Spinal cord (tissue), 10 donors: ENCODE measurements around the gene CYS1. TPM values are rescaled to one million over a fixed set of nuclear protein-coding genes. Genes with fewer than 3 reads are reported as not detected.

Source experiments
- DNase-seq, 6 donors: peaks; one replicate each; pipeline versions ENCODE4 v3.0.0 to v3.0.0-alpha.2; 2013 to 2015; ENCODE audit warnings: low spot score in 6 of 6, low read depth in 4 of 6
- H3K27ac ChIP-seq: one replicate; pipeline ENCODE4 v1.5.1; 2013; ENCODE audit warnings: low read depth, low read length, control low read depth
- H3K27me3 ChIP-seq: one replicate; pipeline ENCODE4 v1.6.1; 2013; ENCODE audit warnings: low read length; ENCODE audit not compliant: control insufficient read depth, insufficient read depth
- H3K36me3 ChIP-seq: one replicate; pipeline ENCODE4 v1.6.1; 2013; ENCODE audit warnings: low read length; ENCODE audit not compliant: control insufficient read depth, insufficient read depth
- H3K4me1 ChIP-seq: one replicate; pipeline ENCODE4 v1.6.1; 2013; ENCODE audit warnings: low read length; ENCODE audit not compliant: control insufficient read depth, insufficient read depth
- H3K4me3 ChIP-seq: one replicate; pipeline ENCODE4 v1.5.1; 2013; ENCODE audit warnings: low read depth, low read length, control low read depth
- H3K9me3 ChIP-seq: one replicate; pipeline ENCODE4 v1.6.1; 2013; ENCODE audit warnings: low read length; ENCODE audit not compliant: control insufficient read depth, insufficient read depth
- WGBS: methylation state at CpG from one replicate; pipeline ENCODE4 v1.1.5; 2013; ENCODE audit warnings: missing lambda C conversion rate; ENCODE audit not compliant: insufficient coverage; 5-methylcytosine and 5-hydroxymethylcytosine counted together
- long read RNA-seq, 4 donors: transcript quantifications; one replicate each; lab custom pipeline, GENCODE V29; 2026
- polyA plus RNA-seq, 2 donors: library from polyadenylated mRNA; unstranded; fragments of 120-200 nt; gene quantifications; one replicate each; pipeline ENCODE4 v1.2.1, GENCODE V29; 2013; ENCODE audit not compliant: insufficient read length in 2 of 2
- total RNA-seq, 2 donors: library from RNA; depleted of rRNA in 1 of 2; stranded (reverse); fragments of 120-200 nt in 1 of 2; fragments of >200 nt in 1 of 2; gene quantifications; one replicate each; pipeline versions ENCODE4 v1.2.3 to v1.2.4, GENCODE V29; 2013 to 2014
- donor health status: healthy.

CYS1 gene
- total RNA-seq (1 to 10 TPM; 2.0 to 2.2 TPM), polyA plus RNA-seq (1 to 10 TPM; 4.0 to 4.1 TPM)
- long read RNA-seq, donor 1, partial matches to known transcripts = 0 of 2 reads
- long read RNA-seq, donor 1, other reads (novel, unspliced or antisense) = 0 of 2 reads
- long read RNA-seq, donor 2 = 0 reads
- long read RNA-seq, donor 3, partial matches to known transcripts = 0 of 2 reads
- long read RNA-seq, donor 3, other reads (novel, unspliced or antisense) = 0 of 2 reads
- long read RNA-seq, donor 4, transcript CYS1-201 (3 exons, 2,738 nt) = major isoform, 8 of 8 reads
- long read RNA-seq, donor 4, partial matches to known transcripts = 0 of 8 reads
- long read RNA-seq, donor 4, other reads (novel, unspliced or antisense) = 0 of 8 reads

DNA sequence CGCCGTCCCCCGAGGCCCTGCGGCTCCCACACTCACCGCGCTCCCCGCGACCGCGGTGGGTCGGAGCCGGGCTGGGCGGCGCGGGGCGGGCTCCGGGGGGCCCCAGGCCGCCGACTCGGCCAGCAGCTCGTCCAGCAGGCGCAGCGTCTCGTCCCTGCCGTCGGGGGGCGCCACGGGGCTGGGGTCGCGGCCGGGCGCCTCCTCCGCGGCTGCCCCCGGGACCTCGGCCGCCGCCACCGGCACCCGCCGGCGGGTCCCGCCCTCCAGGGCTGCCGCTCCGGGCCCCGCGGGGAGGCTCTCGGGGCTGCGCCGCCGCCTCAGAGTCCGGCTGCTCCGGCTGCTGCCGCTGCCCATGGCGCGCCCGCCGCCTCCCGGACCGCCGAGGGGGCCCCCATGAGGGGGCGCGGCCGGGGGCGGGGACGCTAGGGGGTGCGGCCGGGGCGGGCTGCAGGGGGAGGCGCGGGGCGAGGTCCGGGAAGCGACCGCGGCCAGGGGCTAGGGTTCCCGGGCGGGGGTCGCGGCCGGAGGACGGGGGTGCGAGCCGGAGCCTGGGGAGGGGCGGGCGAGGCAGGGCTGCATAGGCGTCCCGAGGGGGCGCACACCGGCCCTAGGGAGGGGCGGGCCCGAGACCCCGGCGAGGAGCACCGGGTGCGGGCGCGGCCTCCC, at the start of gene CYS1:
TSS of gene CYS1 (minus strand) at position 542 of the 666 bp plus-strand sequence. CDS start at position 354, 188 bp downstream.
- peaks cover 42% of the 10 kb centered on the region for H3K27me3 ChIP-seq
- under 1% methylated on average over 98 of the region's 98 CpGs for WGBS

GRCh38 chr2:10129490-10129889, 49.3 kb upstream of the CYS1 start:
- Histone ChIP-seq H3K9me3 (no peaks in the 10 kb centered on the region), H3K27ac (no peak overlapping the region), H3K4me1 (no peaks in the 10 kb centered on the region), H3K4me3 (no peak overlapping the region), H3K27me3 (no peaks in the 10 kb centered on the region), H3K36me3 (peaks cover 4% of the 10 kb centered on the region)
- WGBS = 100% methylated on average over 1 of the region's 3 CpGs
- no peak for DNase-seq

More for the DNA sequence above, at the start of gene CYS1:
- Histone ChIP-seq H3K36me3 (no peaks in the 10 kb centered on the region), H3K27ac (peak within 1 kb of the TSS; percentile 57), H3K4me1 (peaks cover 18% of the 10 kb centered on the region), H3K4me3 (peak within 1 kb of the TSS; percentile 36), H3K9me3 (no peaks in the 10 kb centered on the region)
- DNase-seq = no peak

GRCh38 chr2:10128420-10128819, 48.2 kb upstream of the CYS1 start:
- H3K9me3 ChIP-seq = no peaks in the 10 kb centered on the region
- peaks cover under 1% of the 10 kb centered on the region for H3K4me1 ChIP-seq
- no peak overlapping the region for H3K4me3 ChIP-seq
- peaks cover 3% of the 10 kb centered on the region for H3K36me3 ChIP-seq
- H3K27me3 ChIP-seq = peaks cover 4% of the 10 kb centered on the region
- no peak overlapping the region for H3K27ac ChIP-seq
- DNase-seq = no peak

DNA sequence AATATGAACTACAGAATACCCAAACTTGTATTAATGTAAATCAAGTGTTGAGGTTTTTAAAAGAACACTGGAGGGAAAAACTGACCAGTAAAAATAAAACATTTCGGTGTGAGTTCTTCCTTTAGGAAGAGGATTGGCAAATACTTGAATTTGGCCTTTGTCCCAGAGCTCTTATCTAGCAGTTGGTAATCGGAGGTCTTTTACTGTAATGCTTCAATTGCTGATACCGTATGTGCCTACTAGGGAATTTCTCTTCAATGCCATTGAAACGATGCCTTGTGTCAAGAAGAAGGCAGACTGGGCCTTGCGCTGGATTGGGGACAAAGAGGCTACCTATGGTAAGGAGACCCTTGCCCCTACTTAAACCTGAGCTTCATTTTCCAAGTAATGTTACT, 46.4 kb upstream of the CYS1 start:
- H3K4me3 ChIP-seq = no peak overlapping the region
- WGBS = 74% methylated on average over 3 of the region's 5 CpGs
- no peak overlapping the region for H3K27ac ChIP-seq
- no peak for DNase-seq
- H3K36me3 ChIP-seq = no peaks in the 10 kb centered on the region
- H3K9me3 ChIP-seq = no peaks in the 10 kb centered on the region
- peaks cover 15% of the 10 kb centered on the region for H3K4me1 ChIP-seq
- H3K27me3 ChIP-seq = peaks cover 16% of the 10 kb centered on the region

DNA sequence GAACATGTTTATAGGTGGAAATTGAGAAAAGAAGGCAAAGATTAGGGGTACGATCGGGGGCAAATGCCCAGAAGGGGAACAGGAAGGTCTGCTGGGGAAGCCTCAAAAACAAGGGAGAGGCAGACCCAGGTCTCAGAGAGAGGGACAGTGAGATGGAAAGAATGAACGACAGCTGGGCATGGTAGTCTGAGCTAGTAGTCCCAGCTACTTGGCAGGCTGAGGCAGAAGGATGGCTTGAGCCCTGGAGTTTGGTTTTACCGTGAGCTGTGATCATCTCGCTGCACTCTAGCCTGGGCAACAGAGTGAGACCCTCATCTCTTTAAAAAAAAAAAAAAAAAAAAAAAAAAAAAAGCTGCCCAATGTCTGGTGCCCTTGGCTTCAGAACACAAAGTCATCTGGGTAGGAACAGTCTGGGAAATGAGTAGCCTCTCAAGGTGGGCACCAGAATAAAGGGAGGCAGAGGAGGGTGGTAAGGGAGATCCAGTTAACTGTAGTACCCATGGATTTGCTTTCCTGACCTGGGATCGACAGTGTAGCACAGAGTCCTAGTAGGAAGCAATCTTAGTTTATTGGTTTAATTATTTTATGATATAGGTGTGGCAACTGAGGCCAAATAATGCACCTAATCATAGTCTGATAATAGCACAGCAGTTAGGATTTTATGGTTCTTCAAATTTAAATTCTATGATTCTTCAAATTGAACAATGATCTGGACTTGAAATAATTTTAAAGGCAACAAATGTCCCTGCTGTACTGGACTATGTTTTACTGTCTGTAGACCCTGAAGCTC, 45.8 kb upstream of the CYS1 start:
- peaks cover 16% of the 10 kb centered on the region for H3K27me3 ChIP-seq
- WGBS = 89% methylated on average over 4 of the region's 6 CpGs
- peaks cover 17% of the 10 kb centered on the region for H3K4me1 ChIP-seq
- H3K36me3 ChIP-seq = no peaks in the 10 kb centered on the region
- no peak for DNase-seq
- H3K4me3 ChIP-seq = no peak overlapping the region
- no peak overlapping the region for H3K27ac ChIP-seq
- no peaks in the 10 kb centered on the region for H3K9me3 ChIP-seq

DNA sequence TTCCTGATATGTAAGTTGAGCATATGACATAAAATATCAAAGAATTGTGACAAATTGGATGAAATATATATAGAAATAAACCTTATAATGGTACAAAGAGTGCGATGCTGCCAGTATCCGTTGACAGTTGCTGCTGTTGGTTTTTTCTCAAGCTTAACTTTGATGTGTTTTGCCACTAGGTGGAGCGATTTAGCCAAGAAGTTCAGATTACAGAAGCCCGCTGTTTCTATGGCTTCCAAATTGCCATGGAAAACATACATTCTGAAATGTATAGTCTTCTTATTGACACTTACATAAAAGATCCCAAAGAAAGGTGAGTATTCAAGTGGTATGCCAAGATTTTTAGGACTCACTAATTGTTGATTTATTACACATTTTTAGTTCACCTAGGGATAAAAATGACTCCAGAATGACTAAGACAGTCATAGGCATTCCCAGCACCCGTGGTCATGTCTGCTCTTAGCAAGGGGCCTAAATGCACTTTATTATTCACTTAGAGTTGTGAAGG, 44.4 kb upstream of the CYS1 start:
- Histone ChIP-seq H3K9me3 (no peaks in the 10 kb centered on the region), H3K27me3 (peaks cover 16% of the 10 kb centered on the region), H3K4me3 (no peak overlapping the region), H3K36me3 (no peaks in the 10 kb centered on the region), H3K4me1 (peaks cover 26% of the 10 kb centered on the region), H3K27ac (no peak overlapping the region)
- WGBS = 0% methylated on average over 2 of the region's 5 CpGs
- peak in 5 of 6 donors; percentile 59 to 95 (median 75) for DNase-seq

- H3K36me3 ChIP-seq = no peaks in the 10 kb centered on the region
- H3K9me3 ChIP-seq = no peaks in the 10 kb centered on the region
- DNase-seq = no peak
- peaks cover 28% of the 10 kb centered on the region for H3K4me1 ChIP-seq
- peak overlapping the region; percentile 58 for H3K4me3 ChIP-seq
- H3K27me3 ChIP-seq = peaks cover 16% of the 10 kb centered on the region
- 3% methylated on average over 10 of the region's 18 CpGs for WGBS
- H3K27ac ChIP-seq = no peak overlapping the region
Observed at GRCh38 chr2:10123281-10123680, 43.1 kb upstream of the CYS1 start.

- peak in 5 of 6 donors; percentile 81 to 98 (median 89) for DNase-seq
- no peak within 1 kb of the TSS for H3K27ac ChIP-seq
Observed at GRCh38 chr2:10122500-10123280, 42.5 kb upstream of the CYS1 start, which contains the start of gene RRM2. RRM2 (plus strand) TSS chr2:10122739; CDS start chr2:10122799, 60 bp downstream.

More at GRCh38 chr2:10122500-10123280, 42.5 kb upstream of the CYS1 start, which contains the start of gene RRM2:
- Histone ChIP-seq H3K27me3 (peaks cover 16% of the 10 kb centered on the region), H3K36me3 (no peaks in the 10 kb centered on the region), H3K4me1 (peaks cover 28% of the 10 kb centered on the region), H3K9me3 (no peaks in the 10 kb centered on the region), H3K4me3 (peak within 1 kb of the TSS; percentile 58)
- under 1% methylated on average over 81 of the region's 81 CpGs for WGBS
